Activated CD4-positive, CD25-positive, alpha-beta regulatory T cell treated with anti-CD3 and anti-CD28 coated beads, Interleukin-2, amount 50 U/mL, for 24 hours (primary cell): ENCODE results near the gene FHL1.

Source experiments
- ATAC-seq, 2 donors: fragments of 150-1000 bp; cut with Tn5 transposase; one replicate each; pipeline ENCODE4 v1.10.0; 2021; ENCODE audit warnings: mild to moderate bottlenecking in 1 of 2, moderate library complexity in 1 of 2

The FHL1 gene

GRCh38 chrX:136260776-136261175 is 113.4 kb downstream of the FHL1 start:
- no peak for ATAC-seq
